Naive B cell (primary cell): ENCODE measurements around the gene TMEM205. TPM values are rescaled to one million over a fixed set of nuclear protein-coding genes. Genes with fewer than 3 reads are reported as not detected.
"Not testable (repeated sequence)": the region's sequence is repeated elsewhere in the genome, so short reads cannot be mapped to it uniquely, and the experiment has no call there.

Experiments used
- ATAC-seq, 2 donors: fragments of 150-1000 bp; cut with Tn5 transposase; 2 replicates each; pipeline ENCODE4 v1.10.0; 2021; ENCODE audit warnings: low read depth in 2 of 2, mild to moderate bottlenecking in 2 of 2, moderate library complexity in 2 of 2
- DNase-seq: peaks from one replicate; pipeline ENCODE4 v3.0.0; 2022
- H3K27ac Mint-ChIP-seq, 6 donors: one replicate each; pipeline ENCODE4 v1.8.0; 2020 to 2022; ENCODE audit warnings: mild to moderate bottlenecking in 6 of 6, mixed read lengths in 6 of 6, moderate library complexity in 5 of 6, inconsistent platforms in 2 of 6
- H3K27me3 Mint-ChIP-seq, 3 donors: one replicate each; pipeline ENCODE4 v1.8.0; 2021 to 2022; ENCODE audit warnings: mixed read lengths in 3 of 3, mild to moderate bottlenecking in 1 of 3
- H3K36me3 Mint-ChIP-seq, 2 donors: one replicate each; pipeline ENCODE4 v1.8.0; 2020 to 2022; ENCODE audit warnings: mixed read lengths in 2 of 2, inconsistent platforms in 1 of 2, mild to moderate bottlenecking in 1 of 2
- H3K4me1 Mint-ChIP-seq, 3 donors: one replicate each; pipeline ENCODE4 v1.8.0; 2020 to 2022; ENCODE audit warnings: mixed read lengths in 3 of 3, inconsistent platforms in 1 of 3, mild to moderate bottlenecking in 1 of 3, moderate library complexity in 1 of 3
- H3K4me3 Mint-ChIP-seq, 8 donors: one replicate each; pipeline ENCODE4 v1.8.0; 2020 to 2022; ENCODE audit warnings: mild to moderate bottlenecking in 8 of 8, mixed read lengths in 8 of 8, moderate library complexity in 8 of 8, inconsistent platforms in 2 of 8
- H3K9me3 Mint-ChIP-seq, 7 donors: one replicate each; pipeline ENCODE4 v1.8.0; 2020 to 2022; ENCODE audit warnings: mixed read lengths in 7 of 7, mild to moderate bottlenecking in 5 of 7, inconsistent platforms in 2 of 7, moderate library complexity in 1 of 7
- polyA plus RNA-seq, 6 donors: library from polyadenylated mRNA; unstranded; fragments of 300-500 nt; fragmentation: Illumina TruSeq; gene quantifications; one replicate each; pipeline ENCODE4 v1.2.3, GENCODE V29; 2021; ENCODE audit warnings: low read depth in 6 of 6

The TMEM205 gene
- 100 to 1,000 TPM; 102 to 171 (median 114) TPM for polyA plus RNA-seq

GRCh38 chr19:11346104-11346940 is at the start of gene TMEM205, which contains the start of gene CCDC159:
Gene TMEM205 (minus strand): TSS chr19:11346268. CDS start chr19:11345619, 649 bp downstream.
Gene CCDC159 (plus strand): TSS chr19:11346519. CDS start chr19:11346607, 88 bp downstream.
- Mint-ChIP-seq H3K4me3 (peak within 1 kb of the TSS; percentile 93 to 98 (median 97)), H3K27ac (peak within 1 kb of the TSS; percentile 89 to 99 (median 98)), H3K36me3 (peaks cover 0 to 8% of the 10 kb centered on the region in 2 donors), H3K4me1 (peaks cover 35 to 51% (median 38%) of the 10 kb centered on the region in 3 donors), H3K9me3 (peaks cover 0 to 7% (median 0%) of the 10 kb centered on the region in 7 donors), H3K27me3 (no peaks in the 10 kb centered on the region)
- DNase-seq, result peak; percentile 99
- ATAC-seq, result peak; percentile 89 to 90

- ATAC-seq (no peak), DNase-seq (no peak)
- H3K9me3 Mint-ChIP-seq, result peaks cover 0 to 4% (median 2%) of the 10 kb centered on the region in 7 donors
- peak overlapping the region in 1 of 8 donors; percentile 16 for H3K4me3 Mint-ChIP-seq
- H3K27ac Mint-ChIP-seq, result peak overlapping the region in 1 of 6 donors; percentile 29
- no peaks in the 10 kb centered on the region for H3K36me3 Mint-ChIP-seq
- H3K27me3 Mint-ChIP-seq, result peaks cover 0 to 8% (median 7%) of the 10 kb centered on the region in 3 donors
- peaks cover 15 to 22% (median 21%) of the 10 kb centered on the region in 3 donors for H3K4me1 Mint-ChIP-seq
Measured at GRCh38 chr19:11390933-11391680, 45.0 kb upstream of the TMEM205 start.

- no peak for ATAC-seq
- Mint-ChIP-seq H3K27me3 (peaks cover 0 to 5% (median 4%) of the 10 kb centered on the region in 3 donors), H3K9me3 (peaks cover 0 to 4% (median 2%) of the 10 kb centered on the region in 7 donors), H3K4me1 (peaks cover 14 to 22% (median 21%) of the 10 kb centered on the region in 3 donors), H3K27ac (no peak overlapping the region), H3K36me3 (no peaks in the 10 kb centered on the region), H3K4me3 (no peak overlapping the region)
- DNase-seq, result no peak
Measured at GRCh38 chr19:11390359-11390758, 44.3 kb upstream of the TMEM205 start.

GRCh38 chr19:11387162-11388034 is 41.3 kb upstream of the TMEM205 start:
- ATAC-seq, result peak; percentile 69 to 70
- Mint-ChIP-seq H3K36me3 (no peaks in the 10 kb centered on the region), H3K27me3 (no peaks in the 10 kb centered on the region), H3K27ac (peak overlapping the region; percentile 39 to 96 (median 86)), H3K4me3 (peak overlapping the region; percentile 42 to 78 (median 59)), H3K9me3 (peaks cover 0 to 6% (median 2%) of the 10 kb centered on the region in 7 donors), H3K4me1 (peaks cover 18 to 29% (median 27%) of the 10 kb centered on the region in 3 donors)
- DNase-seq, result peak; percentile 48

- peak overlapping the region in 6 of 8 donors; percentile 44 to 93 (median 76) for H3K4me3 Mint-ChIP-seq
- H3K27ac Mint-ChIP-seq, result peak overlapping the region in 4 of 6 donors; percentile 20 to 90 (median 63)
- no peak for DNase-seq
- no peaks in the 10 kb centered on the region for H3K27me3 Mint-ChIP-seq
- no peak for ATAC-seq
- peaks cover 30 to 51% (median 48%) of the 10 kb centered on the region in 3 donors for H3K4me1 Mint-ChIP-seq
- no peaks in the 10 kb centered on the region for H3K36me3 Mint-ChIP-seq
- H3K9me3 Mint-ChIP-seq, result peaks cover 0 to 4% (median 0%) of the 10 kb centered on the region in 7 donors
Measured at GRCh38 chr19:11384778-11385129, 38.7 kb upstream of the TMEM205 start.

- Mint-ChIP-seq H3K4me1 (peaks cover 30 to 51% (median 48%) of the 10 kb centered on the region in 3 donors), H3K36me3 (no peaks in the 10 kb centered on the region), H3K27me3 (no peaks in the 10 kb centered on the region), H3K4me3 (peak overlapping the region; percentile 72 to 94 (median 84)), H3K27ac (peak overlapping the region in 2 of 6 donors; percentile 86 to 90), H3K9me3 (peaks cover 0 to 4% (median 0%) of the 10 kb centered on the region in 7 donors)
- no peak for ATAC-seq
- DNase-seq, result no peak
Measured at GRCh38 chr19:11383706-11384048, 37.6 kb upstream of the TMEM205 start.

GRCh38 chr19:11382898-11383705 is 37.0 kb upstream of the TMEM205 start:
- peaks cover 30 to 51% (median 48%) of the 10 kb centered on the region in 3 donors for H3K4me1 Mint-ChIP-seq
- peak overlapping the region; percentile 82 to 94 (median 86) for H3K4me3 Mint-ChIP-seq
- ATAC-seq (peak; percentile 15 to 16), DNase-seq (peak; percentile 65)
- H3K9me3 Mint-ChIP-seq, result peaks cover 0 to 4% (median 0%) of the 10 kb centered on the region in 7 donors
- no peaks in the 10 kb centered on the region for H3K36me3 Mint-ChIP-seq
- peak overlapping the region; percentile 66 to 95 (median 88) for H3K27ac Mint-ChIP-seq
- H3K27me3 Mint-ChIP-seq, result no peaks in the 10 kb centered on the region

- peak; percentile 77 to 78 for ATAC-seq
- Mint-ChIP-seq H3K4me3 (peak overlapping the region; percentile 83 to 99 (median 95)), H3K4me1 (peaks cover 32 to 50% (median 45%) of the 10 kb centered on the region in 3 donors), H3K9me3 (peaks cover 0 to 1% (median 0%) of the 10 kb centered on the region in 7 donors), H3K27ac (peak overlapping the region; percentile 93 to 99 (median 98)), H3K27me3 (no peaks in the 10 kb centered on the region), H3K36me3 (no peaks in the 10 kb centered on the region)
- peak; percentile 98 for DNase-seq
Measured at GRCh38 chr19:11380653-11381537, 34.8 kb upstream of the TMEM205 start.

- no peaks in the 10 kb centered on the region for H3K27me3 Mint-ChIP-seq
- peaks cover 0 to 1% (median 0%) of the 10 kb centered on the region in 7 donors for H3K9me3 Mint-ChIP-seq
- H3K4me1 Mint-ChIP-seq, result peaks cover 37 to 49% (median 48%) of the 10 kb centered on the region in 3 donors
Measured at GRCh38 chr19:11379857-11380350, 33.8 kb upstream of the TMEM205 start.

GRCh38 chr19:11379269-11379845 is 33.3 kb upstream of the TMEM205 start:
- peaks cover 32 to 44% (median 43%) of the 10 kb centered on the region in 3 donors for H3K4me1 Mint-ChIP-seq
- not testable (repeated sequence) for H3K9me3 Mint-ChIP-seq, H3K36me3 Mint-ChIP-seq, H3K27ac Mint-ChIP-seq, H3K27me3 Mint-ChIP-seq, ATAC-seq, DNase-seq
- H3K4me3 Mint-ChIP-seq, result peak overlapping the region in 2 of 8 donors; percentile 44 to 94

More at GRCh38 chr19:11379857-11380350, 33.8 kb upstream of the TMEM205 start:
- no peaks in the 10 kb centered on the region for H3K36me3 Mint-ChIP-seq
- no peak for DNase-seq
- H3K4me3 Mint-ChIP-seq, result peak overlapping the region; percentile 44 to 99 (median 94)
- H3K27ac Mint-ChIP-seq, result peak overlapping the region; percentile 92 to 99 (median 98)
- no peak for ATAC-seq
